Measurements from ENCODE around the gene PIEZO2. TPM values are rescaled to one million over a fixed set of nuclear protein-coding genes. Genes with fewer than 3 reads are reported as not detected.

Gene PIEZO2
- total RNA-seq, 3 donors from 2014 or later: 1.9 to 26.2 (median 11.4) TPM

DNA sequence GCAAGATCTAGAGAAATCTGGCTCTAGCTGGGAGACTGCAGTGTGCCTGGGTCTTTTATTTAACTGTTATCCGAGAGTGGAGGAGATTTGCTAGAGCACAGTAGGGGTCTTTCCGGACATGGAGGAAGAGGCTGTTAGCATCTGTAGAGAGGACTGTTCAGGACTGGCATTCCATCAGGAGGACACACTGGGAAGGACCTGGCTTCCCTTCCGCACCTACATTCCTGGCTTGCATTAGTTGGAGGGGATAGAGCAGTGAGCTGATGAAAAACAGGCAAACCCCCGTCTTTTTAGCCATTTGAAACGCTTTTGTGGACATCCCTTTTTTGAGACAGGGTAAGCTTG is 874 bp upstream of the PIEZO2 start:
- intact Hi-C loops (cut with DNase I; ENCODE audit: low total_unique reads): no loop called here
- no peaks in the 10 kb centered on the region for H3K9me3 ChIP-seq
- no peaks in the 10 kb centered on the region for H3K4me1 ChIP-seq
- no peak overlapping the region for H3K27ac ChIP-seq
- H3K4me3 ChIP-seq: no peak overlapping the region
- H3K27me3 ChIP-seq: peaks cover 4 to 27% of the 10 kb centered on the region in 2 donors
- no peak for TF ChIP-seq POLR2A (IDR thresholded peaks at IDR 0.05)
- no peak for TF ChIP-seq POLR2AphosphoS5 (IDR thresholded peaks at IDR 0.05)
- TF ChIP-seq, protein P1, sequence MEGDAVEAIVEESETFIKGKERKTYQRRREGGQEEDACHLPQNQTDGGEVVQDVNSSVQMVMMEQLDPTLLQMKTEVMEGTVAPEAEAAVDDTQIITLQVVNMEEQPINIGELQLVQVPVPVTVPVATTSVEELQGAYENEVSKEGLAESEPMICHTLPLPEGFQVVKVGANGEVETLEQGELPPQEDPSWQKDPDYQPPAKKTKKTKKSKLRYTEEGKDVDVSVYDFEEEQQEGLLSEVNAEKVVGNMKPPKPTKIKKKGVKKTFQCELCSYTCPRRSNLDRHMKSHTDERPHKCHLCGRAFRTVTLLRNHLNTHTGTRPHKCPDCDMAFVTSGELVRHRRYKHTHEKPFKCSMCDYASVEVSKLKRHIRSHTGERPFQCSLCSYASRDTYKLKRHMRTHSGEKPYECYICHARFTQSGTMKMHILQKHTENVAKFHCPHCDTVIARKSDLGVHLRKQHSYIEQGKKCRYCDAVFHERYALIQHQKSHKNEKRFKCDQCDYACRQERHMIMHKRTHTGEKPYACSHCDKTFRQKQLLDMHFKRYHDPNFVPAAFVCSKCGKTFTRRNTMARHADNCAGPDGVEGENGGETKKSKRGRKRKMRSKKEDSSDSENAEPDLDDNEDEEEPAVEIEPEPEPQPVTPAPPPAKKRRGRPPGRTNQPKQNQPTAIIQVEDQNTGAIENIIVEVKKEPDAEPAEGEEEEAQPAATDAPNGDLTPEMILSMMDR (IDR thresholded peaks at IDR 0.05): no peak
- no peaks in the 10 kb centered on the region for H3K36me3 ChIP-seq
- DNase-seq (ENCODE audit: low spot score in 2 of 2): no peak

DNA sequence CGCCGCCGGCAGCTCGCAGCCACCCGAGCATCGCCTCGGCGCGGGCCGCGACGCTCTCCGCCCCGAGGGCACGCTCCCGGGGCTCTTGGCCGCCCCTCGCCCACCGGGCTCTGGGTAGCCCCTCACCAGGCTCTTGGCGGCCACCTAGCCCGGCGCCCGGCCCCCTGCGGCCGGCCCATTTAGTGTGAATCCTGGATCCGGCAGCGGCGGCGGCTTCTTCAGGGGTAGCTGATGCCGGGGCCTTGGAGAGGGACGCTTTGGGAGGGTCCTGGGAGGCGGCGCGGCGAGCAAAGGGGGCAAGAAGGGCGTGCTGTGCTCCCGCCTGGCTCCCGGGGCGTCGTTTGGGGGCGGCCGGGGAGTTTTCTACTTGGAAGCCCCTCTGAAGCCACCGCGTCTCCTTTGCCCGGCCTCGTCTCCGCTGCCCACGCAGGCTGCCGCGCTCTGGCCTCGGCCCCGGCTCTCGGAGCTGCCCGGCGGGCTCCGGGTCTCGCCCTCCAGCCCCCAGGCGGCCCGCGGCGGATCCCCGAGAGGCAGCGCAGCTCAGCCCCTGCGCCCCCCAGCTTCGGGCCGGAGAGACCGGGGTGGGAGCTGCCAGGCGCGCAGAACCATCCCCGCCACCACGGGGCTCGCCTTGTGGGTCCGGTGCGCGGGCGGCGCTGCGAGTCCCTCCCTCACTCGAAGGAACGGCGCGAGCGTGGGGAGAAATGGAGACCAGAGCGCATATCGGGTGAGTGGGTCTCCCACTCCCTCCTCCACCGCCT is 509 bp downstream of the PIEZO2 start:
- Histone ChIP-seq H3K4me1 (no peaks in the 10 kb centered on the region), H3K4me3 (peak overlapping the region; percentile 51 to 77 (median 55)), H3K36me3 (no peaks in the 10 kb centered on the region), H3K9me3 (no peaks in the 10 kb centered on the region), H3K27me3 (peaks cover 4 to 27% of the 10 kb centered on the region in 2 donors), H3K27ac (peak overlapping the region in 1 of 2 donors; percentile 48)
- intact Hi-C loops (cut with DNase I; ENCODE audit: low total_unique reads): no loop called here
- TF ChIP-seq POLR2A (IDR thresholded peaks at IDR 0.05): no peak
- TF ChIP-seq, protein P1 (IDR thresholded peaks at IDR 0.05): no peak
- no peak for TF ChIP-seq POLR2AphosphoS5 (IDR thresholded peaks at IDR 0.05)
- DNase-seq (ENCODE audit: low spot score in 2 of 2): no peak

DNA sequence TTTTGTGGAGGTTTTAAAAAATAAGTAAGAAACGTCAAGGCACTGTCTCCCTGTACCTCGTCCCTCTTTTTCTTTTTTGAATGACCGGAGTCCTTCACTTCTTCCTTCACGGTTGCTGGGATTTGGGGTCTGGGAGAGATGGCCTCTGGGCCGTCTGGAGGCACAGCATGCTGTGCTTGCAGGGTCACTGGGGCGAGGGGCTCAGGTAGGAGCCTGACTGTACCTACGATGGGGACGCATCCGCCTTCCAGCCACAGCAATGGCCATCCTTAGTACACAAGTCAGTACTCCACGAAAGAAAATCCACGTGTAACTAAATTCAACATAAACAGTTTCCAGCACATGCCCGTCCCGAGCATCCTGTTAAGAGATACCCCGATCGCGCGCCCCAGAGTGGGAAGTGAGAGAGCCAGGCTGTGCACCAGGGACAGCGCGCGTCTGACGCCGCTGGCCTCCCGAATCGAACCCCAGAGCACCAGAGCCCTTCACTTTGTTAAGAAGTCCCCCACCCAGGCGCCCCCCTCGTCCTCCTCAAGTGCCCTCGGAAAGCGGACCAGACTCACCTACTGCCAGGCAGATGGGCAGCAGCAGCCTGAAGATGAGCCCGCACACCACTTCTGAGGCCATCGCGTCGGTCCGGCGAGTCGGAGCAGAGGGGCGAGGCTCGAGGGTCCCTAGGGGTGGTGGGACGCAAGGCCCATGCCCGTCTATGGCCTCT is 1.2 kb downstream of the PIEZO2 start:
- no peaks in the 10 kb centered on the region for H3K9me3 ChIP-seq
- H3K4me3 ChIP-seq: peak overlapping the region; percentile 51 to 77 (median 55)
- no peak for TF ChIP-seq POLR2A (IDR thresholded peaks at IDR 0.05)
- TF ChIP-seq, protein P1 (IDR thresholded peaks at IDR 0.05): no peak
- TF ChIP-seq POLR2AphosphoS5 (IDR thresholded peaks at IDR 0.05): no peak
- no peaks in the 10 kb centered on the region for H3K4me1 ChIP-seq
- H3K27ac ChIP-seq: peak overlapping the region in 1 of 2 donors; percentile 48
- DNase-seq (ENCODE audit: low spot score in 2 of 2): no peak
- no peaks in the 10 kb centered on the region for H3K36me3 ChIP-seq
- intact Hi-C loops (cut with DNase I; ENCODE audit: low total_unique reads): no loop called here
- H3K27me3 ChIP-seq: peaks cover 4 to 27% of the 10 kb centered on the region in 2 donors

DNA sequence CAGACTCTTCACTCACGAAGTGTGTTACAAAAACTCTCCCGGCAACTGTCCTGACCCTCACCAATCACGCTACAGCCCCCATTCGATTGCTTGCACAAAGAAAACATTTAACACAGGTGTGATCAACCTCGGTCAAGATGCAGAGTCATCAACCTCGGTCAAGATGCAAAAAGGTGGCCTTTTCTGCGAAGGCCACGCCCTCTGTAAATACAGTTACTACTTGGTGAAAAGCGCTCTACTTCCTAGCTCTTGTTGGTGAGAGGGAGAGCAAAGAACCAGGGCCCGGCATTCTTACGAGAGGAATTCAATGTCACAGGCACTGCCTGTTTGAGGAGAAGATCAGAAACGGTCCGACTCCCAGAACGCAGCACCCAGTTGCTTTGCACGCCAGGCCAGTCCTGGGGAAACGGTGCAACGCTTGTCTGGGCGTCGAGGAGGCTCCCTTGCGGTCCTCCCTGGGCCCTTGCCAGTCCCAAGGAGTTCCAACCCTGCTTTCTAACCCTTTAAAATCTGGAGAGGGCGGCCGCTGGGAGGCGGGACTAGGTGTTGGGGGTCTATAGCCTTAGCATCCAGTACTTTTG is 1.9 kb downstream of the PIEZO2 start:
- Histone ChIP-seq H3K36me3 (no peaks in the 10 kb centered on the region), H3K4me3 (peak overlapping the region; percentile 51 to 77 (median 55)), H3K27ac (no peak overlapping the region), H3K27me3 (peaks cover 4 to 27% of the 10 kb centered on the region in 2 donors), H3K9me3 (no peaks in the 10 kb centered on the region), H3K4me1 (no peaks in the 10 kb centered on the region)
- DNase-seq (ENCODE audit: low spot score in 2 of 2): no peak
- TF ChIP-seq POLR2AphosphoS5 (IDR thresholded peaks at IDR 0.05) (no peak), POLR2A (IDR thresholded peaks at IDR 0.05) (no peak)
- TF ChIP-seq, protein P1 (IDR thresholded peaks at IDR 0.05): no peak
- intact Hi-C loops (cut with DNase I; ENCODE audit: low total_unique reads): no loop called here

DNA sequence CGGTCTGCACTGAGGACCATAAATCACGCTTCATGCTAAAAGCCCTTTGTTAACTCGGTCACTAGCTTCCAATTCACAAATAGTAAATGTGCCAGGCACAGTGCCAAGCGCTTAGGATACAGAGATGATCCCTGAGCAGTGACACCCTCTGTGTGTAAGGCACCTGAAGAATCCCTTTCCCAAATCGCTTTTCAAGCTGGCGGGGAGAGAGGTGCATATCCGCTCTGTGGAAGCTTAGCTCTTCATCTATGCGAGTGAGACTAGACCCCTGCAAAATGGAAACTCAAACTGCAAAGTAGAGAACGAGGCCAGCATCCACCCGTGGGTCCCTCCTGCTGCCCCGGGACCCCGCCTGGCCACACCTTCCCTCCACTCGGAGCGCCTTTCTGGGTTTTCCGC is 2.4 kb downstream of the PIEZO2 start:
- Histone ChIP-seq H3K27ac (no peak overlapping the region), H3K27me3 (peaks cover 4 to 27% of the 10 kb centered on the region in 2 donors), H3K9me3 (no peaks in the 10 kb centered on the region), H3K4me3 (peak overlapping the region in 1 of 3 donors; percentile 51), H3K36me3 (no peaks in the 10 kb centered on the region), H3K4me1 (no peaks in the 10 kb centered on the region)
- no peak for TF ChIP-seq POLR2AphosphoS5 (IDR thresholded peaks at IDR 0.05)
- TF ChIP-seq, protein P1 (IDR thresholded peaks at IDR 0.05): no peak
- TF ChIP-seq POLR2A (IDR thresholded peaks at IDR 0.05): no peak
- DNase-seq (ENCODE audit: low spot score in 2 of 2): no peak
- intact Hi-C loops (cut with DNase I; ENCODE audit: low total_unique reads): no loop called here

Measured in breast epithelium (tissue), 4 donors.